GM23338 (cell line): ENCODE results near the gene ZDBF2. TPM values are rescaled to one million over a fixed set of nuclear protein-coding genes. Genes with fewer than 3 reads are reported as not detected.

Experiments
- ATAC-seq: fragments of 200-7000 bp; cut with Tn5 transposase; 3 replicates; pipeline ENCODE4 v1.9.1; 2020
- DNase-seq: peaks from one replicate; pipeline ENCODE4 v3.0.0-alpha.2; 2015; ENCODE audit warnings: low spot score
- H2AFZ ChIP-seq: fragments of 200-600 bp; sonication (generic); 2 replicates; pipeline ENCODE4 v1.8.0; 2016; ENCODE audit warnings: antibody characterized with exemption, mild to moderate bottlenecking, moderate library complexity
- H3F3A ChIP-seq: fragments of 200-600 bp; sonication (generic); replicated peaks from 2 replicates; pipeline ENCODE4 v1.8.0; 2017; ENCODE audit warnings: antibody characterized with exemption, mixed run types, low read depth
- H3K27ac ChIP-seq: fragments of 200-600 bp; sonication (generic); 2 replicates; pipeline ENCODE4 v1.6.1; 2016; ENCODE audit warnings: low read depth
- H3K27me3 ChIP-seq: fragments of 200-600 bp; sonication (generic); 2 replicates; pipeline ENCODE4 v1.8.0; 2016; ENCODE audit warnings: mild to moderate bottlenecking, mixed run types, moderate library complexity; ENCODE audit not compliant: insufficient read depth
- H3K36me3 ChIP-seq: fragments of 200-600 bp; sonication (generic); 2 replicates; pipeline ENCODE4 v1.8.0; 2016; ENCODE audit warnings: mild to moderate bottlenecking; ENCODE audit not compliant: insufficient read depth
- H3K4me1 ChIP-seq: fragments of 200-600 bp; sonication (generic); 2 replicates; pipeline ENCODE4 v1.8.0; 2016; ENCODE audit warnings: mild to moderate bottlenecking, moderate library complexity; ENCODE audit not compliant: insufficient read depth
- H3K4me2 ChIP-seq: fragments of 200-600 bp; sonication (generic); 2 replicates; pipeline ENCODE4 v1.7.1; 2017; ENCODE audit warnings: mixed run types
- H3K4me3 ChIP-seq: fragments of 200-600 bp; sonication (generic); 2 replicates; pipeline ENCODE4 v1.6.1; 2016; ENCODE audit warnings: mixed run types
- H3K79me2 ChIP-seq: fragments of 200-600 bp; sonication (generic); replicated peaks from 2 replicates; pipeline ENCODE4 v1.8.0; 2017; ENCODE audit warnings: mild to moderate bottlenecking; ENCODE audit not compliant: insufficient read depth
- H3K9me2 ChIP-seq: fragments of 200-600 bp; sonication (generic); 2 replicates; pipeline ENCODE4 v1.8.0; 2017; ENCODE audit not compliant: insufficient read depth
- H4K20me1 ChIP-seq: fragments of 200-600 bp; sonication (generic); replicated peaks from 2 replicates; pipeline ENCODE4 v1.8.0; 2017; ENCODE audit warnings: mild to moderate bottlenecking; ENCODE audit not compliant: insufficient read depth
- H3K27ac Mint-ChIP-seq: 2 replicates; pipeline ENCODE4 v1.8.0; 2020; ENCODE audit warnings: inconsistent platforms, mild to moderate bottlenecking, moderate library complexity, mixed read lengths
- H3K27me3 Mint-ChIP-seq: 3 replicates; pipeline ENCODE4 v1.8.0; 2022; ENCODE audit warnings: low read depth, mild to moderate bottlenecking, moderate library complexity, mixed read lengths, inconsistent platforms; ENCODE audit not compliant: insufficient read depth, poor library complexity
- H3K36me3 Mint-ChIP-seq: 3 replicates; pipeline ENCODE4 v1.8.0; 2021; ENCODE audit warnings: low read depth, mild to moderate bottlenecking, inconsistent platforms, moderate library complexity, mixed read lengths
- H3K4me1 Mint-ChIP-seq: 3 replicates; pipeline ENCODE4 v1.8.0; 2020; ENCODE audit warnings: mild to moderate bottlenecking, inconsistent platforms, mixed read lengths
- H3K4me3 Mint-ChIP-seq: 3 replicates; pipeline ENCODE4 v1.8.0; 2021; ENCODE audit warnings: moderate library complexity, mild to moderate bottlenecking, inconsistent platforms, mixed read lengths
- H3K9me3 Mint-ChIP-seq: 3 replicates; pipeline ENCODE4 v1.8.0; 2020; ENCODE audit warnings: moderate library complexity, mild to moderate bottlenecking, inconsistent platforms, mixed read lengths
- CREB1 ChIP-seq: fragments of 250-450 bp; sonication (Bioruptor Pico); IDR thresholded peaks from 2 replicates; pipeline ENCODE4 v1.5.0; 2020; ENCODE audit warnings: low read depth, mild to moderate bottlenecking, moderate library complexity
- CTCF ChIP-seq, 2 experiments: fragments of 200-600 bp in 1 of 2; sonication (generic) in 1 of 2; conservative IDR thresholded peaks; 2 replicates each; pipeline versions ENCODE4 v1.5.1 to v1.6.1; 2016 to 2017; ENCODE audit warnings: antibody characterized with exemption in 2 of 2, low read depth in 2 of 2, mild to moderate bottlenecking in 2 of 2, moderate library complexity in 1 of 2
- ETS1 ChIP-seq: IDR thresholded peaks from 2 replicates; pipeline ENCODE4 v1.6.1; 2016; ENCODE audit warnings: antibody characterized with exemption
- EZH2 ChIP-seq: fragments of 200-600 bp; sonication (generic); IDR thresholded peaks from one replicate; pipeline ENCODE4 v1.8.0; 2017; ENCODE audit warnings: antibody characterized with exemption, mild to moderate bottlenecking, low read depth; ENCODE audit not compliant: unreplicated experiment
- EZH2phosphoT487 ChIP-seq: fragments of 200-600 bp; sonication (generic); IDR thresholded peaks from one replicate; pipeline ENCODE4 v1.8.1; 2018; ENCODE audit warnings: antibody characterized with exemption; ENCODE audit not compliant: unreplicated experiment
- POLR2AphosphoS5 ChIP-seq: IDR thresholded peaks from 2 replicates; pipeline ENCODE4 v1.6.1; 2016; ENCODE audit warnings: antibody characterized with exemption, low read depth
- REST ChIP-seq: IDR thresholded peaks from one replicate; pipeline ENCODE4 v1.6.1; 2018; ENCODE audit warnings: antibody characterized with exemption; ENCODE audit not compliant: unreplicated experiment
- ZNF114 ChIP-seq: fragments of 250-450 bp; sonication (Bioruptor Pico); IDR thresholded peaks from 2 replicates; pipeline ENCODE4 v1.5.0; 2020; ENCODE audit warnings: mild to moderate bottlenecking, moderate library complexity
- ZNF331 ChIP-seq: fragments of 250-450 bp; sonication (Bioruptor Pico); IDR thresholded peaks from 2 replicates; pipeline ENCODE4 v1.5.0; 2020; ENCODE audit warnings: low read depth, mild to moderate bottlenecking, moderate library complexity
- ZNF462 ChIP-seq: fragments of 250-450 bp; sonication (Bioruptor Pico); IDR thresholded peaks from 2 replicates; pipeline ENCODE4 v1.5.0; 2020; ENCODE audit warnings: mild to moderate bottlenecking, moderate library complexity
- polyA plus RNA-seq: library from polyadenylated mRNA; unstranded; fragments of >200 nt; fragmentation: Nextera tagmentation; extraction: Ambion mirVana; gene quantifications from 2 replicates; pipeline ENCODE4 v1.2.1, GENCODE V29; 2016
- total RNA-seq: library from RNA; depleted of rRNA; stranded (reverse); fragments of >200 nt; shearing (Covaris generic); gene quantifications from 2 replicates; pipeline ENCODE4 v1.2.3, GENCODE V29; 2014

ZDBF2 gene
- total and polyA plus RNA-seq, 2 experiments from 2014 or later, result 7.6 to 41.1 TPM

GRCh38 chr2:206343816-206344215 is 69.4 kb downstream of the ZDBF2 start:
- TF ChIP-seq EZH2phosphoT487, result no peak
- TF ChIP-seq ZNF331, result no peak
- no peak for TF ChIP-seq REST
- TF ChIP-seq ZNF462 (CRISPR knock-in tag), result no peak
- no peak for TF ChIP-seq ETS1
- no peak for TF ChIP-seq CTCF (conservative IDR thresholded peaks at IDR 0.05; ENCODE audit: low read depth in 2 of 2)
- no peak for TF ChIP-seq EZH2
- TF ChIP-seq POLR2AphosphoS5, result no peak
- TF ChIP-seq ZNF114 (CRISPR knock-in tag), result no peak
- TF ChIP-seq CREB1 (CRISPR knock-in tag), result no peak
- Mint-ChIP-seq H3K9me3 (peaks cover 26% of the 10 kb centered on the region), H3K4me3 (no peak overlapping the region), H3K36me3 (peaks cover 9% of the 10 kb centered on the region), H3K27ac (no peak overlapping the region), H3K4me1 (no peaks in the 10 kb centered on the region), H3K27me3 (no peaks in the 10 kb centered on the region)
- H3K4me1 ChIP-seq, result no peaks in the 10 kb centered on the region
- H3K36me3 ChIP-seq, result no peaks in the 10 kb centered on the region
- no peaks in the 10 kb centered on the region for H3K79me2 ChIP-seq
- H3K4me3 ChIP-seq, result no peak overlapping the region
- no peaks in the 10 kb centered on the region for H3K9me2 ChIP-seq
- H3K4me2 ChIP-seq, result no peak overlapping the region
- no peak overlapping the region for H3K27ac ChIP-seq
- no peak overlapping the region for H2AFZ ChIP-seq
- H4K20me1 ChIP-seq, result no peaks in the 10 kb centered on the region
- no peaks in the 10 kb centered on the region for H3K27me3 ChIP-seq
- ATAC-seq (no peak), DNase-seq (no peak)
- H3F3A ChIP-seq, result no peaks in the 10 kb centered on the region
